IMR-90 (cell line): Measurements from ENCODE around the gene SNED1. TPM values are rescaled to one million over a fixed set of nuclear protein-coding genes. Genes with fewer than 3 reads are reported as not detected.

ENCODE experiments used
- ATAC-seq: fragments of 200-7000 bp; cut with Tn5 transposase; 2 replicates; pipeline ENCODE4 v1.9.1; 2020; ENCODE audit warnings: low read depth, mild to moderate bottlenecking, moderate library complexity
- BruUV-seq: library from RNA; stranded (reverse); fragments of 400-500 nt; replicated peaks from 2 replicates; lab custom pipeline; 2021; lab: Mats Ljungman, UMichigan
- CTCF ChIA-PET: fragments of 300-600 bp; formaldehyde crosslinking; extraction: SDS; loops from one replicate; lab custom pipeline; 2021; ENCODE audit warnings: antibody characterized with exemption; lab: Yijun Ruan, JAX
- POLR2A ChIA-PET: fragments of 300-600 bp; sonication (Branson Sonifier 250); formaldehyde crosslinking; loops from one replicate; lab custom pipeline; 2022; ENCODE audit warnings: antibody characterized with exemption; ENCODE audit not compliant: unreplicated experiment; lab: Charles Lee
- DNase-seq: peaks from one replicate; pipeline ENCODE4 v3.0.0; 2013
- H2AFZ ChIP-seq: replicated peaks from 2 replicates; pipeline ENCODE3; 2013; ENCODE audit warnings: low read length, mild to moderate bottlenecking; ENCODE audit not compliant: poor library complexity
- H2AK5ac ChIP-seq: 2 replicates; pipeline ENCODE4 v1.6.1; 2013; ENCODE audit warnings: low read depth, low read length, inconsistent platforms
- H2AK9ac ChIP-seq: replicated peaks from 2 replicates; pipeline ENCODE3; 2013; ENCODE audit warnings: mild to moderate bottlenecking, low read depth, low read length, moderate library complexity; ENCODE audit not compliant: poor library complexity
- H2BK120ac ChIP-seq: 2 replicates; pipeline ENCODE4 v1.6.1; 2013; ENCODE audit warnings: low read depth, low read length, inconsistent platforms
- H2BK15ac ChIP-seq: 3 replicates; pipeline ENCODE4 v1.6.1; 2013; ENCODE audit warnings: low read depth, low read length, inconsistent platforms
- H2BK20ac ChIP-seq: 2 replicates; pipeline ENCODE4 v1.6.1; 2013; ENCODE audit warnings: low read depth, mild to moderate bottlenecking, inconsistent platforms, low read length, moderate library complexity
- H2BK5ac ChIP-seq: 2 replicates; pipeline ENCODE4 v1.6.1; 2013; ENCODE audit warnings: mild to moderate bottlenecking, low read depth, low read length, inconsistent platforms; ENCODE audit not compliant: poor library complexity, severe bottlenecking
- H3K14ac ChIP-seq: replicated peaks from 2 replicates; pipeline ENCODE4 v1.6.1; 2013; ENCODE audit warnings: low read depth, low read length, inconsistent platforms
- H3K18ac ChIP-seq: 2 replicates; pipeline ENCODE4 v1.6.1; 2013; ENCODE audit warnings: low read depth, low read length, control low read depth
- H3K23ac ChIP-seq: 2 replicates; pipeline ENCODE4 v1.6.1; 2013; ENCODE audit warnings: low read depth, low read length, inconsistent platforms
- H3K27ac ChIP-seq: 2 replicates; pipeline ENCODE4 v1.5.1; 2013; ENCODE audit warnings: mild to moderate bottlenecking, control low read depth, low read length; ENCODE audit not compliant: insufficient read depth
- H3K27me3 ChIP-seq: 2 replicates; pipeline ENCODE4 v1.6.1; 2013; ENCODE audit warnings: low read length; ENCODE audit not compliant: control insufficient read depth, insufficient read depth
- H3K36me3 ChIP-seq: 2 replicates; pipeline ENCODE4 v1.6.1; 2013; ENCODE audit warnings: low read length, mixed read lengths; ENCODE audit not compliant: control insufficient read depth, insufficient read depth
- H3K4ac ChIP-seq: 2 replicates; pipeline ENCODE4 v1.6.1; 2013; ENCODE audit warnings: low read depth, low read length, inconsistent platforms
- H3K4me1 ChIP-seq: 2 replicates; pipeline ENCODE4 v1.6.1; 2013; ENCODE audit warnings: low read length, mixed read lengths; ENCODE audit not compliant: control insufficient read depth, insufficient read depth
- H3K4me2 ChIP-seq: 2 replicates; pipeline ENCODE4 v1.6.1; 2013; ENCODE audit warnings: low read depth, mild to moderate bottlenecking, control low read depth, low read length, moderate library complexity
- H3K4me3 ChIP-seq: 2 replicates; pipeline ENCODE4 v1.5.1; 2013; ENCODE audit warnings: low read depth, mild to moderate bottlenecking, control low read depth, low read length, moderate library complexity; ENCODE audit not compliant: insufficient read depth
- H3K56ac ChIP-seq: 2 replicates; pipeline ENCODE4 v1.6.1; 2013; ENCODE audit warnings: low read length, inconsistent platforms; ENCODE audit not compliant: insufficient read depth; ENCODE audit errors: extremely low read depth
- H3K79me1 ChIP-seq, 2 experiments: 2 replicates each; pipeline ENCODE4 v1.6.1; 2013; ENCODE audit warnings: low read length in 2 of 2, inconsistent platforms in 1 of 2, low read depth in 1 of 2
- H3K9ac ChIP-seq: 2 replicates; pipeline ENCODE4 v1.6.1; 2013; ENCODE audit warnings: low read depth, low read length, control low read depth
- H3K9me1 ChIP-seq: 2 replicates; pipeline ENCODE4 v1.6.1; 2013; ENCODE audit warnings: low read length, inconsistent platforms; ENCODE audit not compliant: insufficient read depth
- H3K9me3 ChIP-seq: 2 replicates; pipeline ENCODE4 v1.6.1; 2013; ENCODE audit warnings: low read length; ENCODE audit not compliant: control insufficient read depth, insufficient read depth
- H4K20me1 ChIP-seq: 2 replicates; pipeline ENCODE4 v1.6.1; 2013; ENCODE audit warnings: low read length, inconsistent platforms; ENCODE audit not compliant: insufficient read depth
- H4K5ac ChIP-seq: 2 replicates; pipeline ENCODE4 v1.6.1; 2013; ENCODE audit warnings: mild to moderate bottlenecking, low read depth, low read length, control low read depth
- H4K8ac ChIP-seq, 2 experiments: 2 replicates each; pipeline ENCODE4 v1.6.1; 2013; ENCODE audit warnings: low read depth in 2 of 2, low read length in 2 of 2, control low read depth in 1 of 2, inconsistent platforms in 1 of 2
- H4K91ac ChIP-seq: 2 replicates; pipeline ENCODE4 v1.6.1; 2013; ENCODE audit warnings: low read depth, low read length, inconsistent platforms; ENCODE audit not compliant: insufficient read depth
- BHLHE40 ChIP-seq: fragments of 150-350 bp; IDR thresholded peaks from 2 replicates; pipeline ENCODE4 v1.6.1; 2016; ENCODE audit warnings: mild to moderate bottlenecking, low read depth, low read length
- CEBPB ChIP-seq: IDR thresholded peaks from 2 replicates; pipeline ENCODE4 v1.6.1; 2012; ENCODE audit warnings: low read depth, low read length, improper control_type of control experiment
- CHD1 ChIP-seq: IDR thresholded peaks from 2 replicates; pipeline ENCODE4 v1.6.1; 2012; ENCODE audit warnings: low read depth, low read length, improper control_type of control experiment
- FOS ChIP-seq: fragments of 150-350 bp; IDR thresholded peaks from 2 replicates; pipeline ENCODE4 v1.6.1; 2016; ENCODE audit warnings: low read depth, low read length
- MAFK ChIP-seq: IDR thresholded peaks from 2 replicates; pipeline ENCODE4 v1.6.1; 2012; ENCODE audit warnings: low read depth, low read length, improper control_type of control experiment
- MAZ ChIP-seq: IDR thresholded peaks from 2 replicates; pipeline ENCODE4 v1.6.1; 2012; ENCODE audit warnings: low read depth, mild to moderate bottlenecking, low read length, improper control_type of control experiment, moderate library complexity, borderline replicate concordance
- MXI1 ChIP-seq: IDR thresholded peaks from 2 replicates; pipeline ENCODE4 v1.6.1; 2012; ENCODE audit warnings: low read depth, mild to moderate bottlenecking, low read length, moderate library complexity, borderline replicate concordance
- NFE2L2 ChIP-seq: fragments of 150-350 bp; IDR thresholded peaks from 2 replicates; pipeline ENCODE4 v1.6.1; 2016; ENCODE audit warnings: low read depth, mild to moderate bottlenecking, low read length
- POLR2A ChIP-seq: IDR thresholded peaks from 2 replicates; pipeline ENCODE4 v1.6.1; 2012; ENCODE audit warnings: mild to moderate bottlenecking, low read depth, low read length
- RAD21 ChIP-seq: IDR thresholded peaks from 2 replicates; pipeline ENCODE4 v1.6.1; 2012; ENCODE audit warnings: low read length, improper control_type of control experiment
- RCOR1 ChIP-seq: IDR thresholded peaks from 2 replicates; pipeline ENCODE4 v1.6.1; 2012; ENCODE audit warnings: mild to moderate bottlenecking, low read length, improper control_type of control experiment; ENCODE audit not compliant: insufficient replicate concordance
- RFX5 ChIP-seq: IDR thresholded peaks from 2 replicates; pipeline ENCODE4 v1.8.0; 2012; ENCODE audit warnings: low read depth, mild to moderate bottlenecking, low read length, moderate library complexity
- SMC3 ChIP-seq: fragments of 150-350 bp; IDR thresholded peaks from 2 replicates; pipeline ENCODE4 v1.6.1; 2016; ENCODE audit warnings: low read depth, mild to moderate bottlenecking, antibody characterized with exemption, low read length, moderate library complexity
- WGBS, 2 experiments: methylation state at CpG; one replicate each; pipeline versions ENCODE4 v1.1.5 to v1.1.7; 2013; ENCODE audit warnings: missing lambda C conversion rate in 2 of 2; ENCODE audit not compliant: insufficient read length in 1 of 2; ENCODE audit errors: extremely low coverage in 2 of 2; 5-methylcytosine and 5-hydroxymethylcytosine counted together
- dilution Hi-C: fragments of 300-500 bp; cut with HindIII; formaldehyde crosslinking; loops from one replicate; pipeline ENCODE4 v1.14.3; 2018; ENCODE audit warnings: low sequenced_read_pairs; ENCODE audit not compliant: unreplicated experiment
- in situ Hi-C: fragments of 300-500 bp; cut with MboI; formaldehyde crosslinking; loops from 3 replicates; pipeline ENCODE4 v1.14.3; 2019; ENCODE audit warnings: low sequenced_read_pairs, inconsistent platforms, mixed read lengths
- intact Hi-C: fragments of 100-400 bp; cut with micrococcal nuclease; formaldehyde crosslinking; loops from 2 replicates; pipeline ENCODE4 v1.10.0; 2022
- polyA plus RNA-seq, 3 experiments: library from polyadenylated mRNA; depleted of rRNA; stranded (reverse); fragments of >200 nt; gene quantifications; 2 replicates each; pipeline ENCODE4 v1.2.3, GENCODE V29; 2012; ENCODE audit warnings: low replicate concordance in 1 of 3
- total RNA-seq: library from RNA; depleted of rRNA; stranded (reverse); fragments of >200 nt; gene quantifications from 2 replicates; pipeline ENCODE4 v1.2.3, GENCODE V29; 2012
- TF ChIP-seq, protein P1 (sequence below): conservative IDR thresholded peaks from 2 replicates; pipeline ENCODE4 v1.5.1; 2012; ENCODE audit warnings: mild to moderate bottlenecking, low read depth, low read length, improper control_type of control experiment

Gene SNED1
- total and polyA plus RNA-seq, 2 of the 4 experiments (the other 2 are of a cell fraction) = 1.1 to 3.4 TPM

- TF ChIP-seq SMC3 (no peak), CEBPB (no peak), NFE2L2 (no peak), MXI1 (no peak), MAZ (no peak)
Measured at GRCh38 chr2:241088791-241089732, 90.6 kb downstream of the SNED1 start (continued).

DNA sequence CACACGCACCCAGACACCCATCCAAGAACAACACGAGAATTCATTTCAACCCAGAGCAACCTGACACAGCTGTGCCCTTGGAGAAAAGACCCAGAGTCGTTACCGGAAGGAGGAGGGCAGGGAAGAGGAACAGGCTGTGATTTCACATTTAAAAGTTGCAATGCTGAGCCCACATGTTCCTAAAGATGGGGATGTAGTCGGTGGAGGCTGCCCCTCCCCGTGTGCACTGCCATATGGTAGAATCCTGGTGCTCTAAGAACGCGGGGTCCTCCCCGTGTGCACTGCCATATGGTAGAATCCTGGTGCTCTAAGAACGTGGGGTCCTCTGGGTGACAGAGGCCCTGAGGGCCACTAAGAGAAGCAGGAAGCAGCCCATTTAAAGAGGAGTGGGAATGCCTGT lies 92.8 kb downstream of the SNED1 start:
- POLR2A ChIA-PET = no interaction called here
- Histone ChIP-seq H3K27me3 (no peaks in the 10 kb centered on the region), H2BK120ac (no peak overlapping the region), H4K20me1 (0 out of 2 replicates have a peak, but pooled peaks cover 2% of the 10 kb centered on the region), H4K5ac (no peak overlapping the region), H3K27ac (no peak overlapping the region), H3K79me1 (peaks cover 3 to 6% of the 10 kb centered on the region in 2 experiments), H3K4me1 (no peaks in the 10 kb centered on the region), H3K23ac (no peak overlapping the region), H3K36me3 (peaks cover 65% of the 10 kb centered on the region), H3K9me3 (no peaks in the 10 kb centered on the region), H4K91ac (no peak overlapping the region), H2BK15ac (no peak overlapping the region), H3K4ac (no peak overlapping the region), H3K9ac (no peak overlapping the region), H3K4me3 (no peak overlapping the region), H3K14ac (no peak overlapping the region), H3K9me1 (0 out of 2 replicates have a peak, but pooled peaks cover 3% of the 10 kb centered on the region), H2BK20ac (no peak overlapping the region), H3K18ac (no peak overlapping the region), H2AK9ac (no peak overlapping the region), H4K8ac (no peak overlapping the region), H2BK5ac (no peak overlapping the region), H2AK5ac (no peak overlapping the region), H3K4me2 (no peak overlapping the region), H2AFZ (no peak overlapping the region), H3K56ac (no peak overlapping the region)
- 90% methylated on average over 5 of the region's 10 CpGs; no CpG with 5 or more reads in 1 of the 2 experiments for WGBS, 2 experiments
- intact Hi-C loops = no loop called here
- CTCF ChIA-PET = no interaction called here
- no TSS peak for BruUV-seq
- in situ Hi-C loops = no loop called here
- dilution Hi-C loops = no loop called here
- DNase-seq (no peak), ATAC-seq (no peak)
- no peak for TF ChIP-seq MXI1
- no peak for TF ChIP-seq NFE2L2
- TF ChIP-seq CHD1 = no peak
- TF ChIP-seq FOS = no peak
- no peak for TF ChIP-seq RCOR1
- TF ChIP-seq CEBPB = no peak
- TF ChIP-seq, protein P1, sequence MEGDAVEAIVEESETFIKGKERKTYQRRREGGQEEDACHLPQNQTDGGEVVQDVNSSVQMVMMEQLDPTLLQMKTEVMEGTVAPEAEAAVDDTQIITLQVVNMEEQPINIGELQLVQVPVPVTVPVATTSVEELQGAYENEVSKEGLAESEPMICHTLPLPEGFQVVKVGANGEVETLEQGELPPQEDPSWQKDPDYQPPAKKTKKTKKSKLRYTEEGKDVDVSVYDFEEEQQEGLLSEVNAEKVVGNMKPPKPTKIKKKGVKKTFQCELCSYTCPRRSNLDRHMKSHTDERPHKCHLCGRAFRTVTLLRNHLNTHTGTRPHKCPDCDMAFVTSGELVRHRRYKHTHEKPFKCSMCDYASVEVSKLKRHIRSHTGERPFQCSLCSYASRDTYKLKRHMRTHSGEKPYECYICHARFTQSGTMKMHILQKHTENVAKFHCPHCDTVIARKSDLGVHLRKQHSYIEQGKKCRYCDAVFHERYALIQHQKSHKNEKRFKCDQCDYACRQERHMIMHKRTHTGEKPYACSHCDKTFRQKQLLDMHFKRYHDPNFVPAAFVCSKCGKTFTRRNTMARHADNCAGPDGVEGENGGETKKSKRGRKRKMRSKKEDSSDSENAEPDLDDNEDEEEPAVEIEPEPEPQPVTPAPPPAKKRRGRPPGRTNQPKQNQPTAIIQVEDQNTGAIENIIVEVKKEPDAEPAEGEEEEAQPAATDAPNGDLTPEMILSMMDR = no peak
- TF ChIP-seq RFX5 = no peak
- no peak for TF ChIP-seq POLR2A
- TF ChIP-seq MAZ = no peak
- no peak for TF ChIP-seq RAD21
- TF ChIP-seq MAFK = no peak
- no peak for TF ChIP-seq SMC3
- TF ChIP-seq BHLHE40 = no peak
